Prostate gland (tissue), 2 donors: ENCODE results near the gene TPST2.
A peak's percentile ranks its signal among the peaks of the same experiment; 100 is the strongest.

Source experiments
- CTCF ChIP-seq, 4 experiments: fragments of 200-600 bp in 2 of 4; fragments of 450-650 bp in 2 of 4; sonication (generic) in 2 of 4; IDR thresholded peaks; 1 replicate in 3 of 4; 2 replicates in 1 of 4; pipeline ENCODE4 v1.5.1; 2016 to 2019; ENCODE audit warnings: antibody characterized with exemption in 4 of 4, mild to moderate bottlenecking in 2 of 4, moderate library complexity in 2 of 4
- POLR2AphosphoS5 ChIP-seq: sonication (generic); formaldehyde crosslinking; IDR thresholded peaks from one replicate; pipeline ENCODE4 v1.6.1; 2017; ENCODE audit warnings: antibody characterized with exemption

- TF ChIP-seq POLR2AphosphoS5 (peak; percentile 42), CTCF (IDR thresholded peaks at IDR 0.05) (no peak)
Observed at GRCh38 chr22:26632422-26633155, 42.7 kb upstream of the TPST2 start.
